Astrocyte of the spinal cord (primary cell): Measurements from ENCODE around the gene PHYKPL.

Experiments used
- DNase-seq: peaks from one replicate; pipeline ENCODE4 v3.0.0; 2011; ENCODE audit warnings: low read depth, low spot score
- H3K4me3 ChIP-seq: 2 replicates; pipeline ENCODE4 v1.5.1; 2011; ENCODE audit warnings: low read depth, mild to moderate bottlenecking, low read length, moderate library complexity
- in situ Hi-C: cut with HindIII; loops from 2 replicates; pipeline ENCODE4 v1.10.0; 2017; ENCODE audit warnings: low sequenced_read_pairs
- TF ChIP-seq, protein P1 (sequence below): IDR thresholded peaks from 2 replicates; pipeline ENCODE4 v1.5.1; 2012; ENCODE audit warnings: low read depth, mild to moderate bottlenecking, low read length, inconsistent platforms

The PHYKPL gene

DNA sequence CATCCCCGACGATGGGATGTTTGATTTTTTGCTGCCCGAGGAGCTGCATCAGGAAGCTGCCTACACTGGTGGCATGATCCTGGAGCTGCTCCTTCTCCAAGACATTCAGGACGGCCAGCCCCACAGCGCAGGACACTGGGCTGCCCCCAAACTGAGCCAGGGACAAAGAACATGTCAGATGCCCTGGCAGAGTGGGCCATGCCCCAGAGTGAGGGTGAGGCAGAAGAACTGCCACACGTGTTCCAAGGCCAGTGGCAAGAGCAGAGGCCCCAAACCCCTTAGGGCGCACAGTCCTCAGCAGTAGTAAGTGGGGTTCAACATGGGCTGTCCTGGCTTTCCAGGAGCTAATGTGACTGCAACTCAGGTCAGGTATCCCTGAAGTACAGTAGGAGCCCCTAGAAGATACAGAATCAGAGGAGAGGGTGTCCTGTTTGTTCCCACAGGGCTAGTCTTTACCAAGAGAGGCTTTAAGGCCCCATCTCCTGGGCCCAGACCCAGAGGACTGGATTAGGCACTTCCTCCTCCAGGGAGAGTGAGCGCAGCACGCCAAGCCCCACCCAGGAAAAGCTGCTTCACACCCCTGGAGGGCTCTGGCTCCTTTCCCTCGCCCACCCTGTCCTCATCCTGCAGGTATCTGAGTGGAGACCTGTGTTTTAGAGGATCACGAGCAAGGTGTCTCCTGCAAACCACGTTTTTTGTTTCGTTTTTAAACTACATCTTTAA is 17.2 kb downstream of the PHYKPL start:
- no peak overlapping the region for H3K4me3 ChIP-seq
- in situ Hi-C loops, result no loop called here
- DNase-seq, result no peak
- TF ChIP-seq, protein P1, sequence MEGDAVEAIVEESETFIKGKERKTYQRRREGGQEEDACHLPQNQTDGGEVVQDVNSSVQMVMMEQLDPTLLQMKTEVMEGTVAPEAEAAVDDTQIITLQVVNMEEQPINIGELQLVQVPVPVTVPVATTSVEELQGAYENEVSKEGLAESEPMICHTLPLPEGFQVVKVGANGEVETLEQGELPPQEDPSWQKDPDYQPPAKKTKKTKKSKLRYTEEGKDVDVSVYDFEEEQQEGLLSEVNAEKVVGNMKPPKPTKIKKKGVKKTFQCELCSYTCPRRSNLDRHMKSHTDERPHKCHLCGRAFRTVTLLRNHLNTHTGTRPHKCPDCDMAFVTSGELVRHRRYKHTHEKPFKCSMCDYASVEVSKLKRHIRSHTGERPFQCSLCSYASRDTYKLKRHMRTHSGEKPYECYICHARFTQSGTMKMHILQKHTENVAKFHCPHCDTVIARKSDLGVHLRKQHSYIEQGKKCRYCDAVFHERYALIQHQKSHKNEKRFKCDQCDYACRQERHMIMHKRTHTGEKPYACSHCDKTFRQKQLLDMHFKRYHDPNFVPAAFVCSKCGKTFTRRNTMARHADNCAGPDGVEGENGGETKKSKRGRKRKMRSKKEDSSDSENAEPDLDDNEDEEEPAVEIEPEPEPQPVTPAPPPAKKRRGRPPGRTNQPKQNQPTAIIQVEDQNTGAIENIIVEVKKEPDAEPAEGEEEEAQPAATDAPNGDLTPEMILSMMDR, result no peak

DNA sequence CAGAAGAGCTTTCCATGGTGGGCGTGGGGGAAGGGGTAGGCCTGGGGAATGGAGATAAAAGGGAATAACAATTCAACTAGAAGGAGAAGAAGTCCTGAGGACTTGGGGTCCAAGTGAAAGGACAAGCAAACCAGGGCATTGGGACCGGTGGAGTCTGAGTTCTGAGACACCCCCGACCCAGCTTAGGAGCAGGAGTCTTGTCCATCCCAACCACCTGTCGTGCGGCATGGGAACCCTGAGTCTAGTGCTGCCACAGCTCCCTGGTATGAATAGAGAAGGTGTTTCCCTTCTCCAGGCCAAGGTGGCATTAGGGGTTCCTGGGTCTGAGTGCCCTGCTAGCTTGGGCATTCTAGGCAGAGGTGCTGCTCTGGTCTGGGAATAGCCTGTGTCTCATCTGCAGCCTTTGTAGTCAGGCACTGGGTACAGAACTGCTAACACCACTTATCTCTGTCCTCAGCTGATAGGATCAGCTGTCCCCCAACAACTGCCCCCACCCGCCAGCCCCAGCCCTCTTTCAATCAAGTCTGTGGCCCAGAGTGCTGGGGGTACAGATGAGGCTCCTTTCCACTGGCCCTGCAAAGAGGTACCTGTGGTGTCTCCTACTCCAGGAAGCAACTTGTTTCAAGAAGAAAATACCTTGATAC is 18.3 kb downstream of the PHYKPL start:
- no peak for DNase-seq
- in situ Hi-C loops, result no loop called here
- TF ChIP-seq, protein P1, result no peak
- no peak overlapping the region for H3K4me3 ChIP-seq

DNA sequence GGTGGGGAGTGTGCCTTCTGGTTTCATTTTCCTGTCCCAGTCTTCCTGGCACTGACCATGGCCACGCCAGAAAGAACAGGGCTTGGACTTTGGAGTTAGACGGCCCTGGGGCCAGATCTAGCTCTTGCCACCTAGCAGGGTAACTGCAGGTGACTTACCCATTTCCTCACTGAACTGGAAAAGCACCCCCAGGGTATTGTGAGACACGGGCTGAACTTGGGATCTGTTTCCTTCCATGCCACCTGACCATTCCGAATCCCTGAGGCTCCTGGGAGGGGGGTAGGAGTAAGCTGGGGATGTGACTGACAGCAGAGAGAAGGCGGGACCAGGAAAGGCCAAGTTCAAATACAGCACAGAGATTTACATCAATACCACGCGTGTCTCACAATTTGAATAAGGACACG is 18.9 kb downstream of the PHYKPL start:
- in situ Hi-C loops, result no loop called here
- DNase-seq, result no peak
- TF ChIP-seq, protein P1, result no peak
- no peak overlapping the region for H3K4me3 ChIP-seq

DNA sequence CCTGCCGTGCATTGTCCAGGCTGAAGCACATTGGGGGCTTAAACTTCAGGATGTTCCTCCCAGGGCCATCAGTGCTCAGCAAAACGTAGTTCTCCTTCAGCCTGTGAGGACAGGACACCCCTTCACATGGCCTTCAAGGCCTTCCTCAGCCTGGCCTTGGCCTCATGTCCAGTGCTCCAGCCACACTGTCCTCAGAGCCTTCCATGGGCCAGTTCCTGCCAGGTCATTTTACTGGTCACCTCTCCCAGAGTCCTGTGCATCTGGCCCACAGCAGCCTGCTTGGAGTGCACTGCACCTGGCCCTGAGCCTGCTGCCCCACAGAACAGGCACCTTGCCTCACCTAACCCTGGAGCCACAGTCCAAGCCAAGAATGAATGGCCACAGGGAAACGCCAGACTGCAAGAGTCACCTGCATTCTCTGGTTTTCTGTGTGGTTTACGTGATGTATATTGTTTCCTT is 19.6 kb downstream of the PHYKPL start:
- in situ Hi-C loops, result no loop called here
- TF ChIP-seq, protein P1, result no peak
- H3K4me3 ChIP-seq, result no peak overlapping the region
- no peak for DNase-seq

- no peak overlapping the region for H3K4me3 ChIP-seq
- in situ Hi-C loops, result no loop called here
- no peak for DNase-seq
- TF ChIP-seq, protein P1, result no peak
Measured at GRCh38 chr5:178212241-178213002, 20.2 kb downstream of the PHYKPL start.
